Measurements from ENCODE around the gene IL15. TPM values are rescaled to one million over a fixed set of nuclear protein-coding genes. Genes with fewer than 3 reads are reported as not detected.
"Not testable (repeated sequence)": the region's sequence is repeated elsewhere in the genome, so short reads cannot be mapped to it uniquely, and the experiment has no call there.

Gene IL15
- total RNA-seq, 1 donor from 2014 or later, result 1.3 TPM

GRCh38 chr4:141746026-141746425, 109.6 kb downstream of the IL15 start:
- Mint-ChIP-seq H3K27me3 (ENCODE audit: low read depth) (peaks cover 18% of the 10 kb centered on the region), H3K4me3 (ENCODE audit: unreplicated experiment) (no peak overlapping the region), H3K9me3 (ENCODE audit: low read depth) (peaks cover 12% of the 10 kb centered on the region), H3K27ac (ENCODE audit: unreplicated experiment) (no peak overlapping the region), H3K4me1 (ENCODE audit: low read depth) (no peaks in the 10 kb centered on the region), H3K36me3 (ENCODE audit: low read depth) (no peaks in the 10 kb centered on the region)
- no peak for TF ChIP-seq CTCF (IDR thresholded peaks at IDR 0.05)
- DNase-seq (ENCODE audit: low spot score), result no peak

- not testable (repeated sequence) for DNase-seq (ENCODE audit: low spot score); H3K27ac Mint-ChIP-seq (ENCODE audit: unreplicated experiment); H3K4me3 Mint-ChIP-seq (ENCODE audit: unreplicated experiment); H3K9me3 Mint-ChIP-seq (ENCODE audit: low read depth); H3K4me1 Mint-ChIP-seq (ENCODE audit: low read depth); H3K36me3 Mint-ChIP-seq (ENCODE audit: low read depth)
- peaks cover 10% of the 10 kb centered on the region for H3K27me3 Mint-ChIP-seq (ENCODE audit: low read depth)
These were observed 115.4 kb downstream of the IL15 start for GRCh38 chr4:141751806-141752205.

GRCh38 chr4:141757287-141757686, 120.9 kb downstream of the IL15 start:
- Mint-ChIP-seq H3K4me1 (ENCODE audit: low read depth) (peaks cover 9% of the 10 kb centered on the region), H3K27me3 (ENCODE audit: low read depth) (no peaks in the 10 kb centered on the region)

GRCh38 chr4:141759796-141760425, 123.5 kb downstream of the IL15 start:
- Mint-ChIP-seq H3K9me3 (ENCODE audit: low read depth) (peaks cover under 1% of the 10 kb centered on the region), H3K4me3 (ENCODE audit: unreplicated experiment) (no peak overlapping the region), H3K27ac (ENCODE audit: unreplicated experiment) (no peak overlapping the region), H3K27me3 (ENCODE audit: low read depth) (no peaks in the 10 kb centered on the region), H3K36me3 (ENCODE audit: low read depth) (no peaks in the 10 kb centered on the region), H3K4me1 (ENCODE audit: low read depth) (peaks cover 9% of the 10 kb centered on the region)
- no peak for TF ChIP-seq CTCF (IDR thresholded peaks at IDR 0.05)
- no peak for DNase-seq (ENCODE audit: low spot score)

More at GRCh38 chr4:141757287-141757686, 120.9 kb downstream of the IL15 start:
- no peak for DNase-seq (ENCODE audit: low spot score)
- TF ChIP-seq CTCF (IDR thresholded peaks at IDR 0.05), result no peak
- Mint-ChIP-seq H3K4me3 (ENCODE audit: unreplicated experiment) (no peak overlapping the region), H3K27ac (ENCODE audit: unreplicated experiment) (no peak overlapping the region), H3K9me3 (ENCODE audit: low read depth) (no peaks in the 10 kb centered on the region), H3K36me3 (ENCODE audit: low read depth) (no peaks in the 10 kb centered on the region)

- no peak for TF ChIP-seq CTCF (IDR thresholded peaks at IDR 0.05)
- Mint-ChIP-seq H3K36me3 (ENCODE audit: low read depth) (no peaks in the 10 kb centered on the region), H3K4me1 (ENCODE audit: low read depth) (peaks cover 8% of the 10 kb centered on the region), H3K9me3 (ENCODE audit: low read depth) (peaks cover 5% of the 10 kb centered on the region), H3K27ac (ENCODE audit: unreplicated experiment) (no peak overlapping the region), H3K27me3 (ENCODE audit: low read depth) (no peaks in the 10 kb centered on the region), H3K4me3 (ENCODE audit: unreplicated experiment) (no peak overlapping the region)
- DNase-seq (ENCODE audit: low spot score), result no peak
These were observed 125.5 kb downstream of the IL15 start for GRCh38 chr4:141761926-141762325.

GRCh38 chr4:141763374-141763773, 127.0 kb downstream of the IL15 start:
- no peaks in the 10 kb centered on the region for H3K27me3 Mint-ChIP-seq (ENCODE audit: low read depth)
- no peak for DNase-seq (ENCODE audit: low spot score)
- H3K4me1 Mint-ChIP-seq (ENCODE audit: low read depth), result no peaks in the 10 kb centered on the region
- H3K36me3 Mint-ChIP-seq (ENCODE audit: low read depth), result no peaks in the 10 kb centered on the region
- peaks cover 5% of the 10 kb centered on the region for H3K9me3 Mint-ChIP-seq (ENCODE audit: low read depth)
- no peak overlapping the region for H3K4me3 Mint-ChIP-seq (ENCODE audit: unreplicated experiment)
- no peak for TF ChIP-seq CTCF (IDR thresholded peaks at IDR 0.05)
- no peak overlapping the region for H3K27ac Mint-ChIP-seq (ENCODE audit: unreplicated experiment)
